Hepatocyte (in vitro differentiated cells): Measurements from ENCODE around the gene LINGO1. TPM values are rescaled to one million over a fixed set of nuclear protein-coding genes. Genes with fewer than 3 reads are reported as not detected.

Source experiments
- DNase-seq: peaks from one replicate; pipeline ENCODE4 v3.0.0-alpha.2; 2016; ENCODE audit warnings: low spot score
- H2AFZ ChIP-seq: fragments of 200-600 bp; sonication (generic); 2 replicates; pipeline ENCODE4 v1.6.0; 2016; ENCODE audit warnings: antibody characterized with exemption, mild to moderate bottlenecking
- H3K27ac ChIP-seq: fragments of 200-600 bp; sonication (generic); 2 replicates; pipeline ENCODE4 v1.5.1; 2016; ENCODE audit warnings: mild to moderate bottlenecking
- H3K27me3 ChIP-seq: fragments of 200-600 bp; sonication (generic); 2 replicates; pipeline ENCODE4 v1.6.1; 2016
- H3K36me3 ChIP-seq: fragments of 200-600 bp; sonication (generic); replicated peaks from 2 replicates; pipeline ENCODE4 v1.5.1; 2016; ENCODE audit warnings: low read depth; ENCODE audit not compliant: insufficient read depth
- H3K4me1 ChIP-seq: fragments of 200-600 bp; sonication (generic); 2 replicates; pipeline ENCODE4 v1.5.1; 2016; ENCODE audit warnings: mild to moderate bottlenecking, moderate library complexity; ENCODE audit not compliant: insufficient read depth
- H3K4me2 ChIP-seq: fragments of 200-600 bp; sonication (generic); 2 replicates; pipeline ENCODE4 v1.6.0; 2016
- H3K4me3 ChIP-seq: fragments of 200-600 bp; sonication (generic); 2 replicates; pipeline ENCODE4 v1.5.1; 2016; ENCODE audit warnings: mild to moderate bottlenecking
- H3K79me2 ChIP-seq: fragments of 200-600 bp; sonication (generic); 2 replicates; pipeline ENCODE4 v1.6.0; 2017; ENCODE audit warnings: mild to moderate bottlenecking
- H3K9me2 ChIP-seq: fragments of 200-600 bp; sonication (generic); replicated peaks from 2 replicates; pipeline ENCODE4 v1.6.0; 2017; ENCODE audit warnings: mild to moderate bottlenecking; ENCODE audit not compliant: insufficient read depth
- H3K9me3 ChIP-seq: fragments of 200-600 bp; sonication (generic); 2 replicates; pipeline ENCODE4 v1.5.1; 2016; ENCODE audit warnings: low read depth, mild to moderate bottlenecking
- H4K20me1 ChIP-seq: fragments of 200-600 bp; sonication (generic); 2 replicates; pipeline ENCODE4 v1.6.0; 2016; ENCODE audit warnings: mild to moderate bottlenecking; ENCODE audit not compliant: insufficient read depth, poor library complexity, severe bottlenecking
- CTCF ChIP-seq: fragments of 200-600 bp; sonication (generic); IDR thresholded peaks from 2 replicates; pipeline ENCODE4 v1.5.1; 2016; ENCODE audit warnings: antibody characterized with exemption, mild to moderate bottlenecking; ENCODE audit not compliant: poor library complexity
- EZH2 ChIP-seq: fragments of 200-600 bp; sonication (generic); IDR thresholded peaks from 2 replicates; pipeline ENCODE4 v1.6.1; 2016; ENCODE audit warnings: antibody characterized with exemption, mild to moderate bottlenecking, borderline replicate concordance
- EZH2phosphoT487 ChIP-seq: fragments of 200-600 bp; sonication (generic); IDR thresholded peaks from one replicate; pipeline ENCODE4 v1.6.1; 2018; ENCODE audit warnings: antibody characterized with exemption, mild to moderate bottlenecking, low read depth, moderate library complexity; ENCODE audit not compliant: unreplicated experiment, severe bottlenecking
- WGBS: methylation state at CpG from one replicate; pipeline ENCODE4 v1.1.6; 2016; ENCODE audit warnings: low lambda C conversion rate; ENCODE audit errors: missing lambda C conversion rate; 5-methylcytosine and 5-hydroxymethylcytosine counted together
- polyA plus RNA-seq: library from polyadenylated mRNA; unstranded; fragments of >200 nt; fragmentation: Nextera tagmentation; extraction: Ambion mirVana; gene quantifications from 2 replicates; pipeline ENCODE4 v1.2.1, GENCODE V29; 2016
- total RNA-seq: library from RNA; depleted of rRNA; stranded (reverse); fragments of >200 nt; gene quantifications from 2 replicates; pipeline ENCODE4 v1.2.3, GENCODE V29; 2014

Gene LINGO1
- total and polyA plus RNA-seq, 2 experiments from 2014 or later, result 4.3 to 5.1 TPM

GRCh38 chr15:77621847-77622208 is 10.9 kb downstream of the LINGO1 start:
- DNase-seq, result no peak
- Histone ChIP-seq H3K9me2 (no peaks in the 10 kb centered on the region), H3K79me2 (no peaks in the 10 kb centered on the region), H3K9me3 (no peaks in the 10 kb centered on the region), H3K4me1 (peaks cover 37% of the 10 kb centered on the region), H3K4me3 (no peak overlapping the region), H3K27ac (no peak overlapping the region), H2AFZ (no peak overlapping the region), H4K20me1 (no peaks in the 10 kb centered on the region), H3K4me2 (peak overlapping the region; percentile 46), H3K27me3 (no peaks in the 10 kb centered on the region), H3K36me3 (no peaks in the 10 kb centered on the region)
- 79% methylated on average over 16 of the region's 16 CpGs for WGBS
- TF ChIP-seq CTCF, result no peak
- no peak for TF ChIP-seq EZH2
- TF ChIP-seq EZH2phosphoT487, result no peak

- Histone ChIP-seq H3K27me3 (no peaks in the 10 kb centered on the region), H3K36me3 (no peaks in the 10 kb centered on the region), H3K27ac (no peak overlapping the region), H3K9me2 (no peaks in the 10 kb centered on the region), H3K4me1 (peaks cover 37% of the 10 kb centered on the region), H3K4me3 (no peak overlapping the region), H3K9me3 (no peaks in the 10 kb centered on the region), H3K79me2 (no peaks in the 10 kb centered on the region), H3K4me2 (no peak overlapping the region), H4K20me1 (no peaks in the 10 kb centered on the region), H2AFZ (no peak overlapping the region)
- DNase-seq, result no peak
- TF ChIP-seq CTCF (no peak), EZH2phosphoT487 (no peak), EZH2 (no peak)
- WGBS, result 94% methylated on average over 4 of the region's 4 CpGs
These were observed 11.6 kb downstream of the LINGO1 start for GRCh38 chr15:77620960-77621647.

GRCh38 chr15:77620297-77620696 is 12.4 kb downstream of the LINGO1 start:
- Histone ChIP-seq H3K4me3 (no peak overlapping the region), H3K27ac (no peak overlapping the region), H3K9me3 (no peaks in the 10 kb centered on the region), H3K36me3 (no peaks in the 10 kb centered on the region), H3K79me2 (no peaks in the 10 kb centered on the region), H3K27me3 (no peaks in the 10 kb centered on the region), H3K4me2 (no peak overlapping the region), H3K9me2 (no peaks in the 10 kb centered on the region), H2AFZ (no peak overlapping the region), H4K20me1 (no peaks in the 10 kb centered on the region), H3K4me1 (peaks cover 37% of the 10 kb centered on the region)
- no peak for TF ChIP-seq CTCF
- no peak for TF ChIP-seq EZH2
- no peak for TF ChIP-seq EZH2phosphoT487
- WGBS, result 59% methylated on average over 7 of the region's 7 CpGs
- DNase-seq, result no peak
